Activated gamma-delta T cell treated with Interleukin-2 at 50 U/mL for 16 hours (primary cell): ENCODE data around the gene DDX11.
"Not testable (repeated sequence)": the region's sequence is repeated elsewhere in the genome, so short reads cannot be mapped to it uniquely, and the experiment has no call there.

Experiments
- DNase-seq: peaks from one replicate; pipeline ENCODE4 v3.0.0-alpha.2; 2020

DDX11 gene

GRCh38 chr12:31127209-31127848, 53.7 kb downstream of the DDX11 start:
- not testable (repeated sequence) for DNase-seq

DNA sequence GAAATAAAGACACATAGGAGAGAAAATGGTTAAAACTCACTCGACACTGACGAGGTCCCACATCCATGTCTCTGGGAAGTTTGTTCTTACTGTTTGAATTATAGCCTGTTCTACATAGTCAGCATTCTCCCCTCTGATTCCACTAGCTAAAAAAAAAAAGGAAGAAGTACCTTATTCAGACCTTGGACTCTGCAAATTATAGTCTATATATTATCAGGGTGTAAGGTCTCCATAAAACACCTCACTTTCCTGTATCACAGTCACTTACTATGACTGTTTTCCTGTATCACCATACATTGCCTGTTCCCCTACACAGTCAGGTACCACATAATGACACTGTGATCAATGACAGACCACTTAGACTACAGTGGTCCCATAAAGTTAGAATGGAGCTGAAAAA, 62.9 kb downstream of the DDX11 start:
- DNase-seq = not testable (repeated sequence)

GRCh38 chr12:31144768-31145167, 71.1 kb downstream of the DDX11 start:
- DNase-seq = not testable (repeated sequence)

GRCh38 chr12:31145296-31145695, 71.6 kb downstream of the DDX11 start:
- not testable (repeated sequence) for DNase-seq

GRCh38 chr12:31147415-31147814, 73.8 kb downstream of the DDX11 start:
- DNase-seq = not testable (repeated sequence)

GRCh38 chr12:31150766-31151165, 77.1 kb downstream of the DDX11 start:
- DNase-seq = not testable (repeated sequence)
